Pancreas (tissue), 10 donors: ENCODE data around the gene PALM3. TPM values are rescaled to one million over a fixed set of nuclear protein-coding genes. Genes with fewer than 3 reads are reported as not detected.
"Not testable (repeated sequence)": the region's sequence is repeated elsewhere in the genome, so short reads cannot be mapped to it uniquely, and the experiment has no call there.

ENCODE experiments used
- ATAC-seq, 4 donors: fragments of 200-7000 bp; cut with Tn5 transposase; one replicate each; pipeline versions ENCODE4 v1.8.0 to v1.9.1; 2020; ENCODE audit warnings: mild to moderate bottlenecking in 4 of 4, moderate library complexity in 4 of 4
- DNase-seq, 6 donors: peaks; one replicate each; pipeline ENCODE4 v3.0.0-alpha.2; 2020
- FAIRE-seq: peaks from 2 replicates; lab custom pipeline; 2012; peaks lifted over from hg19 to GRCh38; lab: Jason Lieb, UNC
- H3K27ac ChIP-seq, 4 donors: fragments of 200-600 bp; sonication (generic); 1 replicate in 3 of 4; 2 replicates in 1 of 4; pipeline versions ENCODE4 v1.5.0 to v1.8.0; 2020
- H3K27me3 ChIP-seq, 4 donors: fragments of 200-600 bp; one replicate each; pipeline ENCODE4 v1.8.0; 2021
- H3K36me3 ChIP-seq, 3 donors: fragments of 200-600 bp; sonication (generic) in 1 of 3; one replicate each; pipeline versions ENCODE4 v1.5.0 to v1.8.0; 2020 to 2021
- H3K4me1 ChIP-seq, 3 donors: fragments of 200-600 bp; one replicate each; pipeline ENCODE4 v1.8.0; 2021
- H3K4me3 ChIP-seq, 4 donors: fragments of 200-600 bp; sonication (generic) in 2 of 4; one replicate each; pipeline versions ENCODE4 v1.5.0 to v1.8.0; 2020 to 2021
- H3K9me3 ChIP-seq, 4 donors: fragments of 200-600 bp; one replicate each; pipeline ENCODE4 v1.8.0; 2021
- WGBS, 2 donors: extraction: QIAGEN DNeasy Blood & Tissue Kit; methylation state at CpG; one replicate each; pipeline ENCODE4 v1.1.7; 2013; 5-methylcytosine and 5-hydroxymethylcytosine counted together
- intact Hi-C, 3 donors: fragments of 100-400 bp; cut with DNase I; formaldehyde crosslinking; loops; one replicate each; pipeline versions ENCODE4 v1.11.1 to v1.14.2; 2022
- polyA plus RNA-seq, 2 donors: library from polyadenylated mRNA; stranded (reverse); fragments of 200-250 nt; gene quantifications; one replicate each; pipeline ENCODE4 v1.2.3, GENCODE V29; 2013
- total RNA-seq, 6 donors: library from RNA; stranded (reverse); fragmentation: NEBNext Ultra II Directional in 4 of 6; extraction: Animal tissue kit (Norgen Biotek cat#: 25700) in 4 of 6; gene quantifications; one replicate each; pipeline versions ENCODE4 v1.2.1 to v1.2.4, GENCODE V29; 2021 to 2023
- TF ChIP-seq, protein P1 (sequence below), 4 donors: fragments of 200-600 bp; sonication (generic) in 3 of 4; IDR thresholded peaks; one replicate each; pipeline versions ENCODE4 v1.5.0 to v1.8.0; 2021; ENCODE audit warnings: antibody characterized with exemption in 4 of 4
- donor health status: healthy with polysubstance abuse.
- donor health status: DM: no; HTN: no; CAD: no; lungs with moderate emphysema.
- donor health status: DM: no; HTN: no; CAD: no.
- donor health status: control.
- donor health status: control.
- donor health status: Bipolar disorder and iron deficiency.
- donor health status: DM: yes; HTN: yes; CAD: no.
- donor health status: DM: no; HTN: no; CAD: no.
- donor health status: DM: no; HTN: no; CAD: no.
- donor health status: DM: yes; HTN: yes; CAD: no.

PALM3 gene
- total and polyA plus RNA-seq, 8 donors: 5.6 to 155 (median 17.9) TPM

DNA sequence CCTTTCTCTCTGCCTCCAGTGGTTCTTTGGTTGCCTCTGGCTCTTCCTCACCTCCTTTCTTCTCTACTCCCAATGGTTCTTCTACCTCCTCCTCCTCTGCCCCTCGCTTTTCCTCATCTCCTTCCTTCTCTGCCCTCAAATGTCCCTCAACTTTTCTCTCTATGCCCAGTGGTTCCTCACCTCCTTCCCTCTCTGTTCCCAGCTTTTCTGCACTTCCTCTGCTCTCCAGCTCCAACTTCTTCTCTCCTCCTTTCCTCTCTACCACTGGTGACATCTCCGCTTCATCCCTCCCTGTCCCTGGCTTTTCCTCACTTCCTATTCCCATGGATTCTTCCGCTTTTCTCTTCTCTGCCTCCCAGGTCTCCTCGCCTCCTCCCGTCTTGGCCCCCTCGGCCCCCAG is 7.8 kb downstream of the PALM3 start:
- intact Hi-C loops: no loop called here
- no peaks in the 10 kb centered on the region for H3K4me1 ChIP-seq

DNA sequence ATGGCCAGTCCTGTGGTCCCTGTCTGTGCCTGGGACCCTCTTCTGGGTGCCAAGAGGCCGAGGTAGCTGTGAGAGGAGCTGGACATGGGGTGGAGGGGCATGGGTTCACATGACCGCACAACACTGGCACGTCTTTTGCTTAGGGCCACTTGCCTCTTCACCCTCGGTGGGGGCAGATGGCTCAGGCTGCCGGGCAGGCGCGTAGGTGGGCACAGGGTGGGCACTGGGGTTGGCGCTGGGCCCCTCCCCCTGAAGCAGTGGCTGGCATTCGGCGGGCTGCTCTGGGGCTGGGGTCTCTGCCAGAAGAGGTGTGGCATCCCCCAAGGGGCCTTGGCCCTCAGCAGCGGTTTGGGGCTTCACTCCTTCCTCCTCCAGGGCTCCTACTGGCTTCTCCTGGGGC is 8.4 kb downstream of the PALM3 start:
- no peaks in the 10 kb centered on the region for H3K9me3 ChIP-seq
- DNase-seq (no peak), FAIRE-seq (no peak), ATAC-seq (no peak)
- H3K4me3 ChIP-seq: no peak overlapping the region
- TF ChIP-seq, protein P1, sequence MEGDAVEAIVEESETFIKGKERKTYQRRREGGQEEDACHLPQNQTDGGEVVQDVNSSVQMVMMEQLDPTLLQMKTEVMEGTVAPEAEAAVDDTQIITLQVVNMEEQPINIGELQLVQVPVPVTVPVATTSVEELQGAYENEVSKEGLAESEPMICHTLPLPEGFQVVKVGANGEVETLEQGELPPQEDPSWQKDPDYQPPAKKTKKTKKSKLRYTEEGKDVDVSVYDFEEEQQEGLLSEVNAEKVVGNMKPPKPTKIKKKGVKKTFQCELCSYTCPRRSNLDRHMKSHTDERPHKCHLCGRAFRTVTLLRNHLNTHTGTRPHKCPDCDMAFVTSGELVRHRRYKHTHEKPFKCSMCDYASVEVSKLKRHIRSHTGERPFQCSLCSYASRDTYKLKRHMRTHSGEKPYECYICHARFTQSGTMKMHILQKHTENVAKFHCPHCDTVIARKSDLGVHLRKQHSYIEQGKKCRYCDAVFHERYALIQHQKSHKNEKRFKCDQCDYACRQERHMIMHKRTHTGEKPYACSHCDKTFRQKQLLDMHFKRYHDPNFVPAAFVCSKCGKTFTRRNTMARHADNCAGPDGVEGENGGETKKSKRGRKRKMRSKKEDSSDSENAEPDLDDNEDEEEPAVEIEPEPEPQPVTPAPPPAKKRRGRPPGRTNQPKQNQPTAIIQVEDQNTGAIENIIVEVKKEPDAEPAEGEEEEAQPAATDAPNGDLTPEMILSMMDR (IDR thresholded peaks at IDR 0.05): no peak
- peaks cover 0 to 6% (median 0%) of the 10 kb centered on the region in 3 donors for H3K36me3 ChIP-seq
- intact Hi-C loops: no loop called here
- H3K27ac ChIP-seq: no peak overlapping the region
- H3K27me3 ChIP-seq: no peaks in the 10 kb centered on the region
- H3K4me1 ChIP-seq: no peaks in the 10 kb centered on the region
- 94 to 95% methylated on average over 9 to 11 of the region's 11 CpGs for WGBS, 2 donors

More for the DNA sequence above, 7.8 kb downstream of the PALM3 start:
- TF ChIP-seq, protein P1 (IDR thresholded peaks at IDR 0.05): no peak
- DNase-seq: no peak
- no peaks in the 10 kb centered on the region for H3K9me3 ChIP-seq
- no peak overlapping the region for H3K27ac ChIP-seq
- peaks cover 0 to 6% (median 0%) of the 10 kb centered on the region in 3 donors for H3K36me3 ChIP-seq
- no peak for FAIRE-seq
- no peaks in the 10 kb centered on the region for H3K27me3 ChIP-seq
- no peak for ATAC-seq
- H3K4me3 ChIP-seq: no peak overlapping the region
- 81 to 97% methylated on average over 6 of the region's 6 CpGs for WGBS, 2 donors

GRCh38 chr19:14053032-14053431 is 8.8 kb downstream of the PALM3 start:
- no peak for DNase-seq
- TF ChIP-seq, protein P1 (IDR thresholded peaks at IDR 0.05): no peak
- H3K36me3 ChIP-seq: peaks cover 0 to 6% (median 0%) of the 10 kb centered on the region in 3 donors
- H3K27me3 ChIP-seq: no peaks in the 10 kb centered on the region
- 97 to 98% methylated on average over 3 of the region's 3 CpGs for WGBS, 2 donors
- no peaks in the 10 kb centered on the region for H3K9me3 ChIP-seq
- intact Hi-C loops: no loop called here
- H3K27ac ChIP-seq: no peak overlapping the region
- no peak overlapping the region for H3K4me3 ChIP-seq
- ATAC-seq: no peak
- H3K4me1 ChIP-seq: no peaks in the 10 kb centered on the region
- FAIRE-seq: no peak

GRCh38 chr19:14052470-14052869 is 9.4 kb downstream of the PALM3 start:
- Histone ChIP-seq H3K27me3 (no peaks in the 10 kb centered on the region), H3K9me3 (no peaks in the 10 kb centered on the region), H3K36me3 (peaks cover 0 to 6% (median 0%) of the 10 kb centered on the region in 3 donors), H3K4me3 (no peak overlapping the region), H3K4me1 (no peaks in the 10 kb centered on the region), H3K27ac (no peak overlapping the region)
- FAIRE-seq (no peak), DNase-seq (no peak), ATAC-seq (no peak)
- TF ChIP-seq, protein P1 (IDR thresholded peaks at IDR 0.05): no peak
- intact Hi-C loops: no loop called here
- WGBS, 2 donors: 83 to 90% methylated on average over 6 of the region's 6 CpGs

- WGBS, 2 donors: 76 to 80% methylated on average over 9 of the region's 9 CpGs
- H3K4me3 ChIP-seq: no peak overlapping the region
- ATAC-seq: peak in 1 of 4 donors; percentile 9
- TF ChIP-seq, protein P1 (IDR thresholded peaks at IDR 0.05): no peak
- H3K4me1 ChIP-seq: no peaks in the 10 kb centered on the region
- no peak overlapping the region for H3K27ac ChIP-seq
- DNase-seq: no peak
- H3K27me3 ChIP-seq: no peaks in the 10 kb centered on the region
- intact Hi-C loops: no loop called here
- no peaks in the 10 kb centered on the region for H3K9me3 ChIP-seq
- no peak for FAIRE-seq
- peaks cover 0 to 6% (median 0%) of the 10 kb centered on the region in 3 donors for H3K36me3 ChIP-seq
These were observed 9.9 kb downstream of the PALM3 start for GRCh38 chr19:14051980-14052379.

- H3K9me3 ChIP-seq, FAIRE-seq, ATAC-seq, H3K4me3 ChIP-seq, H3K27me3 ChIP-seq, H3K27ac ChIP-seq, H3K36me3 ChIP-seq, intact Hi-C loops, DNase-seq, H3K4me1 ChIP-seq: not testable (repeated sequence)
- 94 to 96% methylated on average over 11 of the region's 11 CpGs for WGBS, 2 donors
These were observed 10.9 kb downstream of the PALM3 start for GRCh38 chr19:14050961-14051360.
